Measurements from ENCODE around the gene MAP3K12. TPM values are rescaled to one million over a fixed set of nuclear protein-coding genes. Genes with fewer than 3 reads are reported as not detected.

Gene MAP3K12
- polyA plus RNA-seq, 1 donor (not counting 4 experiments of a cell fraction or from before 2014, with no cell fraction given): 13.4 TPM

DNA sequence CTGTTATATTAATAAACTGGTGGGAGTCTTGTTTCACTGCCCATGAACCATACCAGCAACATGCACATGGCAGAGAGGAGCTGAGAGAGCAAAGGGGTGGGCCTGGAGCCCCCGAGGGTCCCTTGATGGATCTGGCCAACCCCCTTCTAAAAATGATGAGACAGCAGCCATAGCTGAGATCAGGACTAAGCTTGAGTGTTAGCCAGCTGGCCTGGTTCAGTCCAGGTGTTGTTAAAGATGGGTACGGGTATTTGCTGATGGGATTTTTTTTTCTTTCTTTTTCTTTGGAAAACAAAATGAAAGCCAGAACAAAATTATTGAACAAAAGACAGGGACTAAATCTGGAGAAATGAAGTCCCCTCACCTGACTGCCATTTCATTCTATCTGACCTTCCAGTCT is 31.4 kb downstream of the MAP3K12 start:
- Histone ChIP-seq H3K36me3 (ENCODE audit: control insufficient read depth in 2 of 2, extremely low read depth in 1 of 2, insufficient read depth in 2 of 2, low read length in 2 of 2) (peaks cover 61 to 78% of the 10 kb centered on the region in 2 experiments), H3K4me2 (ENCODE audit: control insufficient read depth, extremely low read depth, insufficient read depth, low read depth, low read length) (no peak overlapping the region), H3K9ac (ENCODE audit: control insufficient read depth, extremely low read depth, insufficient read depth, low read length) (no peak overlapping the region), H3K4me3 (ENCODE audit: control insufficient read depth in 2 of 3, extremely low read depth in 1 of 3, insufficient read depth in 2 of 3, low read depth in 1 of 3, low read length in 3 of 3) (no peak overlapping the region), H2AFZ (ENCODE audit: control insufficient read depth, low read length) (no peak overlapping the region), H3K9me1 (ENCODE audit: control insufficient read depth, extremely low read depth, insufficient read depth, low read length) (no peaks in the 10 kb centered on the region), H3K27me3 (ENCODE audit: control insufficient read depth, extremely low read depth, insufficient read depth, low read length) (no peaks in the 10 kb centered on the region), H4K20me1 (ENCODE audit: control insufficient read depth, extremely low read depth, insufficient read depth, low read length) (peaks cover 26% of the 10 kb centered on the region), H3K79me2 (ENCODE audit: control insufficient read depth, insufficient read depth, low read length) (peaks cover 74% of the 10 kb centered on the region), H3K4me1 (ENCODE audit: control insufficient read depth, extremely low read depth, insufficient read depth, low read length) (no peaks in the 10 kb centered on the region), H3K9me3 (ENCODE audit: control insufficient read depth, low read depth, low read length) (no peaks in the 10 kb centered on the region), H3K27ac (ENCODE audit: control insufficient read depth, insufficient read depth, low read length) (no peak overlapping the region)
- dilution Hi-C loops (cut with MboI; ENCODE audit: extremely low pct_ligation_motif_present, low sequenced_read_pairs): no loop called here
- no peak for TF ChIP-seq EZH2 (IDR thresholded peaks at IDR 0.05; ENCODE audit: low read length)
- no peak for TF ChIP-seq CTCF (optimal IDR thresholded peaks at IDR 0.05 in 1 of 3, IDR thresholded peaks at IDR 0.05 in 1 of 3, conservative IDR thresholded peaks at IDR 0.05 in 1 of 3; ENCODE audit: extremely low read depth in 1 of 3, insufficient read depth in 2 of 3, low read length in 3 of 3)
- DNase-seq (ENCODE audit: low read depth, low spot score) (no peak), FAIRE-seq (no peak)

DNA sequence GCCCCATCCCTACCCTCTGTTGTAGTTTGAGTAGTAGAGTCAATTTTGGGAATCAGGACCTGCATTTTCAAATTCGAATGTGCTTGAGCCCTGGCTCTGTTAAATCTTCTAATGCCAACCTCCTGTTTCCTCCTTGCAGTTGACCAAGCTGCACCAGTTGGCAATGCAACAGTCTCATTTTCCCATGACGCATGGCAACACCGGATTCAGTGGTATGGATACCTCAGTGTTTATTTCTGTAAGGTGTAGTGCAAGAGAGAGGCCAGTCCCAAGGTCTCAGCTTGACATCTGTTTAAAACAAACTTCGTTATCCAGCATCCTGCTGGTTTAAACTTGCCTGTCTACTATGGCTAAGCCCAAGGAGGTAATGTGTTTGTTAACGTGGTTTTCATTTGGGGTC is 32.2 kb downstream of the MAP3K12 start:
- Histone ChIP-seq H3K9ac (ENCODE audit: control insufficient read depth, extremely low read depth, insufficient read depth, low read length) (no peak overlapping the region), H3K4me2 (ENCODE audit: control insufficient read depth, extremely low read depth, insufficient read depth, low read depth, low read length) (no peak overlapping the region), H3K27ac (ENCODE audit: control insufficient read depth, insufficient read depth, low read length) (peak overlapping the region; percentile 28), H3K4me3 (ENCODE audit: control insufficient read depth in 2 of 3, extremely low read depth in 1 of 3, insufficient read depth in 2 of 3, low read depth in 1 of 3, low read length in 3 of 3) (no peak overlapping the region), H4K20me1 (ENCODE audit: control insufficient read depth, extremely low read depth, insufficient read depth, low read length) (peaks cover 20% of the 10 kb centered on the region), H2AFZ (ENCODE audit: control insufficient read depth, low read length) (no peak overlapping the region), H3K9me1 (ENCODE audit: control insufficient read depth, extremely low read depth, insufficient read depth, low read length) (no peaks in the 10 kb centered on the region), H3K4me1 (ENCODE audit: control insufficient read depth, extremely low read depth, insufficient read depth, low read length) (no peaks in the 10 kb centered on the region), H3K9me3 (ENCODE audit: control insufficient read depth, low read depth, low read length) (no peaks in the 10 kb centered on the region), H3K36me3 (ENCODE audit: control insufficient read depth in 2 of 2, extremely low read depth in 1 of 2, insufficient read depth in 2 of 2, low read length in 2 of 2) (peaks cover 64 to 79% of the 10 kb centered on the region in 2 experiments), H3K79me2 (ENCODE audit: control insufficient read depth, insufficient read depth, low read length) (peaks cover 74% of the 10 kb centered on the region), H3K27me3 (ENCODE audit: control insufficient read depth, extremely low read depth, insufficient read depth, low read length) (no peaks in the 10 kb centered on the region)
- TF ChIP-seq EZH2 (IDR thresholded peaks at IDR 0.05; ENCODE audit: low read length) (no peak), CTCF (optimal IDR thresholded peaks at IDR 0.05 in 1 of 3, IDR thresholded peaks at IDR 0.05 in 1 of 3, conservative IDR thresholded peaks at IDR 0.05 in 1 of 3; ENCODE audit: extremely low read depth in 1 of 3, insufficient read depth in 2 of 3, low read length in 3 of 3) (no peak)
- DNase-seq (ENCODE audit: low read depth, low spot score) (no peak), FAIRE-seq (no peak)
- dilution Hi-C loops (cut with MboI; ENCODE audit: extremely low pct_ligation_motif_present, low sequenced_read_pairs): no loop called here
